GM21390 (cell line): Measurements from ENCODE around the gene SLC16A13.
"Not testable (repeated sequence)": the region's sequence is repeated elsewhere in the genome, so short reads cannot be mapped to it uniquely, and the experiment has no call there.

Experiments used
- ATAC-seq: cut with Tn5 transposase; IDR thresholded peaks from one replicate; pipeline ENCODE4 v1.9.1; 2021; ENCODE audit not compliant: unreplicated experiment

SLC16A13 gene

DNA sequence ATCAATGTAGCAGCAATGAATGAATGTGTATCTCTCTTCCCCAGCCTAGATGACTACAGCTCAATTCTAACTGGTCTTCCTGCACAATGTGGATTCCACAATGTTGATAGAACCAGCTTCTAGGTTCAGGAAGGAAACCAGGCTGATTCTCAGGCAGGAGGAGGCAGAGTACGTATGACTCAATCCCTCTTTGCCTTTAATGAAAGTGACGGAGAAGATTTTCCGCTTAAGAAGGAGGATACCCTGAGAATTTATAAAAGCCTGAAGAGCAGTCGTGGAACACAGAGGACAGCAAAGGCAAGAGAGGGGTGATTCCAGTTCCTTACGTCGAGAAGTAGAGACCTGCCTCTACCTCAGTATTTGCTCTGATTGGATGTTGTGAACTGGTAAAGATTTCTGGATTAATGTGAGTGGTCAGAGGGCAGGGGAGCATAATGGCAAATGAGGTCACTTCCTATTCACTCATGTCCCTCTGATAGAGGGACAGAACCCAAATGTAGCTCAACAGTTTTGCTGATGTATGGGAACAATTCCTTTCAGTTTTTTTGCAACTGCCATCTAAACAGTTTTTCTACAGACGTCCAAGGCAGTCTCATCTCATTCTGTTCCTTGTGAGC, 23.1 kb downstream of the SLC16A13 start:
- no peak for ATAC-seq

GRCh38 chr17:7060165-7060891, 24.5 kb downstream of the SLC16A13 start:
- no peak for ATAC-seq

DNA sequence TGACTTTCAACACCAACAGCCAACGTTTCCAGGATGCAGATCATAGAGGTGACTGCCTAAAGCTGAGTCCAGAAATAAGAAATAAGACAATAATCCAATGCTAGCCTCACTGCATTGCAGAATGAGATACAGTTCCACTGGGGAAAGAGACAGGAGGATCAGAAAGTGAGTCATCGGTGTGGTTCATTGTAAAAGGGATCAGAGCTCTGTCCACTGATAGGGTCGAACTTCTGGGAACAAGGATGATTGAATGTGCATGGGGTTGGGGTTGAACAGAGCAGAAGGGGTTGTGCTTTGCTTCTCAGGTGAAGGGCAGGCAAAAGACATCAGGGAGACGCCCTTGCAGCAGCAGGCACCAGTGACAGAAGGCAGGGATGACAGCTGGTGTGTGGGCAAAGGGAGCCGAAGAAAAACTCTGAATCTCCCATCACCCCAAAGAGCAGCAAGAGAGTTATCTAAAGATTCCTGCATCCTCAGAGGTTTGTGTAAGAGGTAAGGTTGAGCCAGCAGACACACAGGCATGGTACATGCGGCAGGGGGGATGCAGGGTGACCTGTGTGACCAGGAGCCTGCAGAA, 27.8 kb downstream of the SLC16A13 start:
- ATAC-seq = no peak

GRCh38 chr17:7064261-7064660, 28.4 kb downstream of the SLC16A13 start:
- ATAC-seq = no peak

DNA sequence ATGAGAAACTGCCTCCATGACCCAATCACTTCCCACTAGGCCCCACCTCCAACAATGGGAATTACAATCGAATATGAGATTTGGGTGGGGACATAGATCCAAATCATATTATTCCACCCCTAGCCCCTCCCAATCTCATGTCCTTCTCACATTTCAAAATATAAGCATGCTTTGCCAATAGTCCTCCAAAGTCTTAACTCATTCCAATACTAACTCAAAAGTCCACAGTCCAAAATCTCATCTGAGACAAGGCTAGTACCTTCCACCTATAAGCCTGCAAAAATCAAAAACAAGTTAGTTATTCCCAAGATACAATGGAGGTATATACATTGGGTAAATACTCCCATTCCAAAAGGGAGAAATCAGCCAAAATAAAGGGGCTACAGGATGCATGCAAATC, 31.4 kb downstream of the SLC16A13 start:
- no peak for ATAC-seq

- no peak for ATAC-seq
These were observed 32.5 kb downstream of the SLC16A13 start for GRCh38 chr17:7068268-7068667.

- no peak for ATAC-seq
These were observed 34.9 kb downstream of the SLC16A13 start for GRCh38 chr17:7070712-7071111.

- ATAC-seq = no peak
These were observed 36.6 kb downstream of the SLC16A13 start for GRCh38 chr17:7072406-7072805.

DNA sequence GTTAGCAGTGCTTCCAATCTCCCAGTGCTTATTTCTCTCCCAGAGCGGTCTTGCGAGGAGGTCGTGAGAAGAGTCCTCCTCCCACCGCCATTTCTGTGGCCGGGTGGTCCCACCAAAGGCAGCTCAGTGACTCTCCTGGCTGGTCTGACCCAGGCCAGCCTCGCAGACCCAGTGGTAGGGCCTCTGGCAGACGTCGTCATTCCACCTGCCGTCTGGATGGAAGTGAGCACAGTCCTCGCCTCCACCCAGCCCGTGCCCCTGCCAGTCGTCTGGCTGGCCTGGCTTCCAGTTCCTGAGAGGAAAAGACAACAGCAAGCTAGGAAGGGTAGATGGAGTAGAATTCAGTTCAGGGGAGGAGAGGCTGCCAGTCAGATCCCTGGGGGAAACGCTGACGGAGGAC, 39.1 kb downstream of the SLC16A13 start:
- ATAC-seq = no peak

- no peak for ATAC-seq
These were observed 42.2 kb downstream of the SLC16A13 start for GRCh38 chr17:7077911-7078546.

GRCh38 chr17:7078711-7079110, 42.9 kb downstream of the SLC16A13 start:
- ATAC-seq = no peak

DNA sequence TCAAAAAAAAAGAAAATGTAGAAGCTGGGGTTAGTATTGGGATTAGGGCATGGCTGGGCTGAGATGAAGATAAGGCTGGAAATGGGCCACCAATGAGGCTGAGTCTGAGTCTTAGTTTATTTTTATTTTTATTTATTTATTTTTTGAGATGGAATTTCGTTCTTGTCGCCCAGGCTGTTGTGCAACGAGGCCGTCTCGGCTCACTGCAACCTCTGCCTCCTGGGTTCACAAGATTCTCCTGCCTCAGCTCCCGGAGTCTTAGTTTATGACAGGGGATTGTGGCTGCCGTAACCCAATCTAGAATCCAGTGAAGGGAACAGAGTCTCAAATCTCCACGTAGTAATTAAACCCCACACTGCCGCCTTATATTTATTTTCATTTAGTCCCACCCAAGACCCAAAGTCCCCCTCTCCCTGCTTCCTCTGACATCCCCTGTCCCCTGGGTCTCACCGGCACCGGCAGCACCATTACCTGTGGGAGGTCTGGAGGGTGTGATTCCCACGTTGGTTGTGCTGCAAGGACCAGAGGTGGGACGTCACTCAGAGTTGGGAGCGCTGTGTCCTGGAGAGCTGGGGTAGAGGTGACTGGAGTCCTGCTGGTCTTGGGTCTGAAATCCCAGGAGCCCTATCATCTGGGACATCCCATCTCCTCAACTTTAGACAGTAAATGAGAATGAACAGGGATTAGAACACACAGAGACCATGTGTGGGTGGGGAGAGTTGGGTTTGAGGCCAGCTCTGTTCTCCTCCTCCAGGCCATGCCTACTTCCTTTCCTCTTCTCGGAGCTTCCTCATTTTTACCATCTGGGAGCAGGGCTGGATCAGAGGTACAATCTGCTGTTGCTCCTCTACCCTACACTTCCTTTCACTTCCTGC, 44.0 kb downstream of the SLC16A13 start, which contains the start of gene CLEC10A:
CLEC10A (minus strand) TSS at position 671 of the 875 bp plus-strand sequence. CDS start 1,439 bp downstream, outside the sequence.
- ATAC-seq = no peak

DNA sequence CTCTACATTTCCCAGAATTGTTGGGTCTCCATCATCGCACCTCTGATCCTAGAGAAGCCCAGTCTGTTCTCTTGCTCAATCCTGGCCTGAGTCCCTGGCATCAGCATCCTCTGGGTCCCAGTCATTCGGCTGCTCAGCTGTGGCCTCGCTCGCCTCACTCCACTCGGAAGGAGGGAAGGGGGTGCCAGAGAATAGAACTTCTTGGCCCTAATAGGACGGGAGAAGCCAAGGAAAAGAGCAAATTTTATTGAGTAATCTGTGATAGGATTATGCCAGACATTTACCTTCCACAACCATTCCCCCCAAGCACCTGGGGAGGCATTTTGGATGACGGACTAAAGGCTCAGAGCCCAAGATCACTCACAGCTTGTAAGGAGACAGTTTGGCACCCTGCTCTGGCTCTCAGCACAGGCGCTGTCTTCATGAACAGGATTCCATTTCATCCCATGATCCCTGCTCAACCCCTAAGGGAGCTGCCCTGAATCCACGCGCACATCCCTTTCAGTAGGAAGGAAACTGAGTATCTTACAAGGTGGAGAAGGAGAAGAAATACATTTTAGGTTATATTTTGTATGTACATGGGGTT, 44.7 kb downstream of the SLC16A13 start:
- no peak for ATAC-seq

DNA sequence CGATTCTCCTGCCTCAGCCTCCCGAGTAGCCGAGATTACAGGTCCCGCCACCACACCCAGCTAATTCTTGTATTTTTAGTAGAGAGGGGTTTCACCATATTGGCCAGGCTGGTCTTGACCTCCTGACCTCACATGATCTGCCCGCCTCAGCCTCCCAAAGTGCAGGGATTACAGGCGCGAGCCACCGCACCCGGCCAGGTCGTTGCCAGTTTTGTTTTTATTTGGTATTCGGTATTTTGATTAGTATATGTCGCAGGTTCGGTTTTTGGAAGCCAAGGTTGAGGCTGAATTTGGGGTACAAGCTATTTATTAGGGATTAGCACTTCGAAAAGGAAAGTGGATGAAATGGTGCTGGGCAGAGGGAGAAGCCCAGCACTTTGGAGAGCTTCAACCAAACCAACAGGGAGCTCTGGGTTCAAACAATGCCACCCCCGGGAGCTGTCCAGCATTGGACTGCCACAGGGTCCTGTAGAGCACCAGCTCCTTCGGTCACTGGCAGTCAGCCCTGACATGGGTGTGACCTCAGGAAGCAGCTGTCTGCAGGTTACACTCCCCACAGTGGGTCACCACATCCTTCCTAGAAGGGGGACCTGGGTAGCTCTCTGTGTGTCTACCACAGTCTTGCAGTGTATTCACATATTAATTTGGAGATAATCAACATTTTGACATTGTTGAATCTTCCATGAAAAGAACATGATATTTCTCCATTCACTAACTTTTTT, 45.7 kb downstream of the SLC16A13 start:
- no peak for ATAC-seq

GRCh38 chr17:7083592-7083991, 47.8 kb downstream of the SLC16A13 start:
- no peak for ATAC-seq

GRCh38 chr17:7084088-7084487, 48.3 kb downstream of the SLC16A13 start:
- no peak for ATAC-seq

- not testable (repeated sequence) for ATAC-seq
These were observed 52.6 kb downstream of the SLC16A13 start for GRCh38 chr17:7088442-7088841.

GRCh38 chr17:7089570-7089969, 53.8 kb downstream of the SLC16A13 start:
- not testable (repeated sequence) for ATAC-seq
